Activated gamma-delta T cell treated with anti-CD3 and anti-CD28 coated beads, Interleukin-2, amount 50 U/mL, for 16 hours (primary cell): ENCODE data around the gene GLS.
"Not testable (repeated sequence)": the region's sequence is repeated elsewhere in the genome, so short reads cannot be mapped to it uniquely, and the experiment has no call there.

Experiments
- DNase-seq: peaks from one replicate; pipeline ENCODE4 v3.0.0-alpha.2; 2020; ENCODE audit warnings: low read depth

Gene GLS

GRCh38 chr2:190880378-190881083 is at the start of gene GLS:
Gene GLS (plus strand): TSS chr2:190880821. CDS start chr2:190881085, 264 bp downstream.
- DNase-seq = peak; percentile 93

GRCh38 chr2:190831941-190832340 is 48.7 kb upstream of the GLS start:
- no peak for DNase-seq

- DNase-seq = no peak
These were observed 45.8 kb upstream of the GLS start for GRCh38 chr2:190834890-190835208.

GRCh38 chr2:190835303-190835930 is 45.2 kb upstream of the GLS start:
- DNase-seq = no peak

GRCh38 chr2:190836767-190837166 is 43.9 kb upstream of the GLS start:
- DNase-seq = no peak

- no peak for DNase-seq
These were observed 43.2 kb upstream of the GLS start for GRCh38 chr2:190837420-190837819.

GRCh38 chr2:190837952-190838361 is 42.7 kb upstream of the GLS start:
- no peak for DNase-seq

- no peak for DNase-seq
These were observed 42.1 kb upstream of the GLS start for GRCh38 chr2:190838492-190838910.

GRCh38 chr2:190840569-190841172 is 40.0 kb upstream of the GLS start:
- DNase-seq = no peak

- no peak for DNase-seq
These were observed 38.7 kb upstream of the GLS start for GRCh38 chr2:190841707-190842505.

- no peak for DNase-seq
These were observed 38.0 kb upstream of the GLS start for GRCh38 chr2:190842606-190843104.

GRCh38 chr2:190843890-190844699 is 36.5 kb upstream of the GLS start:
- no peak for DNase-seq

- DNase-seq = no peak
These were observed 35.8 kb upstream of the GLS start for GRCh38 chr2:190844700-190845401.

GRCh38 chr2:190846746-190847145 is 33.9 kb upstream of the GLS start:
- no peak for DNase-seq

GRCh38 chr2:190847504-190848081 is 33.0 kb upstream of the GLS start:
- no peak for DNase-seq

- no peak for DNase-seq
These were observed 30.8 kb upstream of the GLS start for GRCh38 chr2:190849774-190850173.

- DNase-seq = not testable (repeated sequence)
These were observed 27.6 kb upstream of the GLS start for GRCh38 chr2:190853022-190853421.

- no peak for DNase-seq
These were observed 26.9 kb upstream of the GLS start for GRCh38 chr2:190853531-190854383.

- no peak for DNase-seq
These were observed 25.9 kb upstream of the GLS start for GRCh38 chr2:190854726-190855125.

GRCh38 chr2:190855245-190855644 is 25.4 kb upstream of the GLS start:
- DNase-seq = no peak
